ENCODE results near the gene IL21R. TPM values are rescaled to one million over a fixed set of nuclear protein-coding genes. Genes with fewer than 3 reads are reported as not detected.
A peak's percentile ranks its signal among the peaks of the same experiment; 100 is the strongest.

Gene IL21R
- total RNA-seq, 4 donors from 2014 or later = 0.23 to 0.40 (median 0.25) TPM; not detected in 1

DNA sequence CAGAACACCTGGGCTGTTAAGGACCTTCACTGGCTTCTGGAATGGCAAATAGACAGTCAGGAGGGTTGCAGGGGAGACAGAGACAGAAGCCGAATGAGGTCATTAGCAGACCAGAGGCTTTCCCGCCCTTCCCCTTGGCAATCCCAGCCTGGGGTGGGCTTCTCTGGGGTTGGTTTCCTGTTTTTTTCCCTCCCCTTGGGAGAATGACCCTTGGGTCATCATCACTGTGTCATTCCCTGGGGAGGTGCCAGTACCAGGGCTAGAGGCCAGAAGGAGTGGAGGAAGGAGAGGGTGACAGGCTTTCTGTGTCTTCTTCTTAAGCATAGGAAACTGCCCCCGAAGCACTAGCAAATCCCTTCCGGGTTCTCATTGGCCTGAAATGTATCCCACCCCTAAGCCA, 42.9 kb upstream of the IL21R start:
- H3K27ac ChIP-seq = peak overlapping the region in 3 of 4 donors; percentile 43 to 59 (median 57)
- TF ChIP-seq, protein P1, sequence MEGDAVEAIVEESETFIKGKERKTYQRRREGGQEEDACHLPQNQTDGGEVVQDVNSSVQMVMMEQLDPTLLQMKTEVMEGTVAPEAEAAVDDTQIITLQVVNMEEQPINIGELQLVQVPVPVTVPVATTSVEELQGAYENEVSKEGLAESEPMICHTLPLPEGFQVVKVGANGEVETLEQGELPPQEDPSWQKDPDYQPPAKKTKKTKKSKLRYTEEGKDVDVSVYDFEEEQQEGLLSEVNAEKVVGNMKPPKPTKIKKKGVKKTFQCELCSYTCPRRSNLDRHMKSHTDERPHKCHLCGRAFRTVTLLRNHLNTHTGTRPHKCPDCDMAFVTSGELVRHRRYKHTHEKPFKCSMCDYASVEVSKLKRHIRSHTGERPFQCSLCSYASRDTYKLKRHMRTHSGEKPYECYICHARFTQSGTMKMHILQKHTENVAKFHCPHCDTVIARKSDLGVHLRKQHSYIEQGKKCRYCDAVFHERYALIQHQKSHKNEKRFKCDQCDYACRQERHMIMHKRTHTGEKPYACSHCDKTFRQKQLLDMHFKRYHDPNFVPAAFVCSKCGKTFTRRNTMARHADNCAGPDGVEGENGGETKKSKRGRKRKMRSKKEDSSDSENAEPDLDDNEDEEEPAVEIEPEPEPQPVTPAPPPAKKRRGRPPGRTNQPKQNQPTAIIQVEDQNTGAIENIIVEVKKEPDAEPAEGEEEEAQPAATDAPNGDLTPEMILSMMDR (IDR thresholded peaks at IDR 0.05) = no peak
- TF ChIP-seq POLR2A (IDR thresholded peaks at IDR 0.05) = no peak
- no peak for TF ChIP-seq EP300 (IDR thresholded peaks at IDR 0.05)
- peaks cover 0 to 12% (median 0%) of the 10 kb centered on the region in 3 donors for H3K4me1 ChIP-seq
- H3K36me3 ChIP-seq = peaks cover 0 to 100% of the 10 kb centered on the region in 2 donors
- no peak for ATAC-seq
- H3K4me3 ChIP-seq = no peak overlapping the region
- H3K9me3 ChIP-seq = no peaks in the 10 kb centered on the region
- 100% methylated on average over 1 of the region's 4 CpGs; no CpG with 5 or more reads in 1 of the 2 donors for WGBS, 2 donors (ENCODE audit: low coverage in 1 of 2)
- H3K27me3 ChIP-seq = no peaks in the 10 kb centered on the region

DNA sequence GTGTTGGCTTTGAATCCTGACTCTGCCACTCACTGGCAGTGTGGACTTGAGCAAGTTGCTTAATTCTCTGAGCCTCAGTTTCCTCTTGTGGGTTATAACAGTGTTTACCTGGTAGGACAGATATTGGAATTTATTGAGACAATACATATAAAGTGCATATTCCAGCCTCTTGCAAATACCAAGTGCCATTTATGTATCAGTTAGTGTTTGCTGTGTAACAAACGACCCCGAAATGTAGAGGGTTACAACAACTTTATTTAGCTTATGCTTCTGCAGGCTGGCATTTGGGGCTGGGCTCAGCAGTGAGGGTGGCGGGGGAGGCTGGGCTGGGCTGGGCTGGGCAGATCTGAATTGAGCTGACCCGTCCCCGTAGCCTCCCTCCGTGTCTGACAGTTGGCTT, 42.4 kb upstream of the IL21R start:
- peaks cover 0 to 17% (median 0%) of the 10 kb centered on the region in 3 donors for H3K4me1 ChIP-seq
- peak overlapping the region in 2 of 4 donors; percentile 57 to 59 for H3K27ac ChIP-seq
- 79 to 90% methylated on average over 3 to 6 of the region's 6 CpGs for WGBS, 2 donors (ENCODE audit: low coverage in 1 of 2)
- no peaks in the 10 kb centered on the region for H3K27me3 ChIP-seq
- peaks cover 0 to 99% of the 10 kb centered on the region in 2 donors for H3K36me3 ChIP-seq
- H3K9me3 ChIP-seq = no peaks in the 10 kb centered on the region
- no peak for ATAC-seq
- no peak overlapping the region for H3K4me3 ChIP-seq
- no peak for TF ChIP-seq POLR2AphosphoS5 (IDR thresholded peaks at IDR 0.05)

DNA sequence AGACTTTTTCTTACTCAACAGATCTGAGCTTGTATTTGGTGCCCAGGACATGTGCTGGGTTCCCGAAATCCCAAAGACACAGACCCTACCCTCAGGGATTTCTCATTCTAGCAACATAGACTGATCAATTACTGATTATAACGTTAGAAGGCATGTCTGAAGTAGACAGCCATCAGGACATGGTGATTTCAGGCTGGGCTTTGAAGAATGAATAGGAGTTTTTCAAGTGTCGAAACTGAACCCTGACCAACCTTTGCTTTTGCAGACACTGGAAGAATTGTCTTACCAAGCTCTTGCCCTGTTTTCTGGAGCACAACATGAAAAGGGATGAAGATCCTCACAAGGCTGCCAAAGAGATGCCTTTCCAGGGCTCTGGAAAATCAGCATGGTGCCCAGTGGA, 40.0 kb upstream of the IL21R start:
- H3K36me3 ChIP-seq = peaks cover 0 to 75% of the 10 kb centered on the region in 2 donors
- WGBS, 2 donors (ENCODE audit: low coverage in 1 of 2) = 83 to 92% methylated on average over 2 to 3 of the region's 3 CpGs
- TF ChIP-seq EP300 (IDR thresholded peaks at IDR 0.05) (no peak), POLR2A (IDR thresholded peaks at IDR 0.05) (no peak), POLR2AphosphoS5 (IDR thresholded peaks at IDR 0.05) (no peak)
- TF ChIP-seq, protein P1 (IDR thresholded peaks at IDR 0.05) = no peak

DNA sequence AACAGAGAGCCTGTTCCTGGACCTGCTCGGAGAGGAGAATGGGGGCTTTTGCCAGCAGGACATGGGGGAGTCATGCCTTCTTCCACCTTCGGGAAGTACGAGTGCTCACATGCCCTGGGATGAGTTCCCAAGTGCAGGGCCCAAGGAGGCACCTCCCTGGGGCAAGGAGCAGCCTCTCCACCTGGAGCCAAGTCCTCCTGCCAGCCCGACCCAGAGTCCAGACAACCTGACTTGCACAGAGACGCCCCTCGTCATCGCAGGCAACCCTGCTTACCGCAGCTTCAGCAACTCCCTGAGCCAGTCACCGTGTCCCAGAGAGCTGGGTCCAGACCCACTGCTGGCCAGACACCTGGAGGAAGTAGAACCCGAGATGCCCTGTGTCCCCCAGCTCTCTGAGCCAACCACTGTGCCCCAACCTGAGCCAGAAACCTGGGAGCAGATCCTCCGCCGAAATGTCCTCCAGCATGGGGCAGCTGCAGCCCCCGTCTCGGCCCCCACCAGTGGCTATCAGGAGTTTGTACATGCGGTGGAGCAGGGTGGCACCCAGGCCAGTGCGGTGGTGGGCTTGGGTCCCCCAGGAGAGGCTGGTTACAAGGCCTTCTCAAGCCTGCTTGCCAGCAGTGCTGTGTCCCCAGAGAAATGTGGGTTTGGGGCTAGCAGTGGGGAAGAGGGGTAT, 39.3 kb upstream of the IL21R start:
- peaks cover 0 to 28% (median 9%) of the 10 kb centered on the region in 3 donors for H3K4me1 ChIP-seq
- H3K27me3 ChIP-seq = no peaks in the 10 kb centered on the region
- peak overlapping the region in 3 of 4 donors; percentile 11 to 59 (median 58) for H3K27ac ChIP-seq
- H3K36me3 ChIP-seq = peaks cover 0 to 68% of the 10 kb centered on the region in 2 donors
- no peaks in the 10 kb centered on the region for H3K9me3 ChIP-seq
- no peak for ATAC-seq
- TF ChIP-seq EP300 (IDR thresholded peaks at IDR 0.05) (no peak), POLR2AphosphoS5 (IDR thresholded peaks at IDR 0.05) (no peak), POLR2A (IDR thresholded peaks at IDR 0.05) (peak in 1 of 2 donors; percentile 8)
- H3K4me3 ChIP-seq = no peak overlapping the region
- 86% methylated on average over 4 of the region's 16 CpGs; no CpG with 5 or more reads in 1 of the 2 donors for WGBS, 2 donors (ENCODE audit: low coverage in 1 of 2)

More for the DNA sequence above, 40.0 kb upstream of the IL21R start:
- H3K4me1 ChIP-seq = peaks cover 0 to 21% (median 2%) of the 10 kb centered on the region in 3 donors
- ATAC-seq = no peak
- no peak overlapping the region for H3K4me3 ChIP-seq
- H3K27ac ChIP-seq = peak overlapping the region in 2 of 4 donors; percentile 58 to 59
- H3K9me3 ChIP-seq = no peaks in the 10 kb centered on the region
- H3K27me3 ChIP-seq = no peaks in the 10 kb centered on the region

DNA sequence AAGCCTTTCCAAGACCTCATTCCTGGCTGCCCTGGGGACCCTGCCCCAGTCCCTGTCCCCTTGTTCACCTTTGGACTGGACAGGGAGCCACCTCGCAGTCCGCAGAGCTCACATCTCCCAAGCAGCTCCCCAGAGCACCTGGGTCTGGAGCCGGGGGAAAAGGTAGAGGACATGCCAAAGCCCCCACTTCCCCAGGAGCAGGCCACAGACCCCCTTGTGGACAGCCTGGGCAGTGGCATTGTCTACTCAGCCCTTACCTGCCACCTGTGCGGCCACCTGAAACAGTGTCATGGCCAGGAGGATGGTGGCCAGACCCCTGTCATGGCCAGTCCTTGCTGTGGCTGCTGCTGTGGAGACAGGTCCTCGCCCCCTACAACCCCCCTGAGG, 38.7 kb upstream of the IL21R start:
- no peak overlapping the region for H3K4me3 ChIP-seq
- H3K9me3 ChIP-seq = no peaks in the 10 kb centered on the region
- no peaks in the 10 kb centered on the region for H3K27me3 ChIP-seq
- H3K27ac ChIP-seq = peak overlapping the region in 3 of 4 donors; percentile 11 to 59 (median 58)
- ATAC-seq = no peak
- TF ChIP-seq EP300 (IDR thresholded peaks at IDR 0.05) = no peak
- TF ChIP-seq, protein P1 (IDR thresholded peaks at IDR 0.05) = no peak
- no peak for TF ChIP-seq POLR2A (IDR thresholded peaks at IDR 0.05)
- no peak for TF ChIP-seq POLR2AphosphoS5 (IDR thresholded peaks at IDR 0.05)
- WGBS, 2 donors (ENCODE audit: low coverage in 1 of 2) = no CpG with 5 or more reads among the region's 5 CpGs
- H3K36me3 ChIP-seq = peaks cover 0 to 63% of the 10 kb centered on the region in 2 donors
- peaks cover 0 to 33% (median 12%) of the 10 kb centered on the region in 3 donors for H3K4me1 ChIP-seq

DNA sequence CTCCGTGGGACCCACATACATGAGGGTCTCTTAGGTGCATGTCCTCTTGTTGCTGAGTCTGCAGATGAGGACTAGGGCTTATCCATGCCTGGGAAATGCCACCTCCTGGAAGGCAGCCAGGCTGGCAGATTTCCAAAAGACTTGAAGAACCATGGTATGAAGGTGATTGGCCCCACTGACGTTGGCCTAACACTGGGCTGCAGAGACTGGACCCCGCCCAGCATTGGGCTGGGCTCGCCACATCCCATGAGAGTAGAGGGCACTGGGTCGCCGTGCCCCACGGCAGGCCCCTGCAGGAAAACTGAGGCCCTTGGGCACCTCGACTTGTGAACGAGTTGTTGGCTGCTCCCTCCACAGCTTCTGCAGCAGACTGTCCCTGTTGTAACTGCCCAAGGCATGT, 38.2 kb upstream of the IL21R start:
- Histone ChIP-seq H3K36me3 (peaks cover 0 to 57% of the 10 kb centered on the region in 2 donors), H3K4me1 (peaks cover 0 to 35% (median 12%) of the 10 kb centered on the region in 3 donors), H3K4me3 (no peak overlapping the region), H3K27me3 (no peaks in the 10 kb centered on the region), H3K27ac (peak overlapping the region in 3 of 4 donors; percentile 58 to 70 (median 59)), H3K9me3 (no peaks in the 10 kb centered on the region)
- no peak for ATAC-seq
- 80% methylated on average over 1 of the region's 9 CpGs; no CpG with 5 or more reads in 1 of the 2 donors for WGBS, 2 donors (ENCODE audit: low coverage in 1 of 2)
- peak; percentile 62 for TF ChIP-seq POLR2AphosphoS5 (IDR thresholded peaks at IDR 0.05)
- TF ChIP-seq, protein P1 (IDR thresholded peaks at IDR 0.05) = no peak
